Loucy (cell line): Measurements from ENCODE around the gene ADAMTS7.
"Not testable (repeated sequence)": the region's sequence is repeated elsewhere in the genome, so short reads cannot be mapped to it uniquely, and the experiment has no call there.

ENCODE experiments used
- H2AFZ ChIP-seq: fragments of 200-600 bp; sonication (generic); 2 replicates; pipeline ENCODE4 v1.6.0; 2016; ENCODE audit warnings: antibody characterized with exemption, mild to moderate bottlenecking, low read length, moderate library complexity
- H3F3A ChIP-seq: fragments of 200-600 bp; 2 replicates; pipeline ENCODE4 v1.6.0; 2016; ENCODE audit warnings: antibody characterized with exemption, low read depth, mild to moderate bottlenecking
- H3K27me3 ChIP-seq: fragments of 200-600 bp; sonication (generic); 2 replicates; pipeline ENCODE4 v1.6.1; 2014; ENCODE audit warnings: low read length, mild to moderate bottlenecking; ENCODE audit not compliant: insufficient read depth, poor library complexity, severe bottlenecking
- H3K36me3 ChIP-seq: fragments of 200-600 bp; sonication (generic); 2 replicates; pipeline ENCODE4 v1.6.1; 2016; ENCODE audit warnings: low read length; ENCODE audit not compliant: insufficient read depth
- H3K4me1 ChIP-seq: fragments of 200-600 bp; sonication (generic); 2 replicates; pipeline ENCODE4 v1.5.1; 2014; ENCODE audit warnings: low read length, mild to moderate bottlenecking; ENCODE audit not compliant: insufficient read depth, poor library complexity, severe bottlenecking
- H3K4me2 ChIP-seq: fragments of 200-600 bp; sonication (generic); 2 replicates; pipeline ENCODE4 v1.6.0; 2014; ENCODE audit warnings: antibody characterized with exemption, low read length, low read depth, mild to moderate bottlenecking; ENCODE audit not compliant: poor library complexity, severe bottlenecking
- H3K4me3 ChIP-seq: fragments of 200-600 bp; sonication (generic); 2 replicates; pipeline ENCODE4 v1.5.1; 2014; ENCODE audit warnings: low read length, mild to moderate bottlenecking, mixed read lengths; ENCODE audit not compliant: poor library complexity, severe bottlenecking
- H3K79me2 ChIP-seq: fragments of 200-600 bp; sonication (generic); 2 replicates; pipeline ENCODE4 v1.6.1; 2014; ENCODE audit warnings: low read length; ENCODE audit not compliant: insufficient read depth
- H3K9ac ChIP-seq: fragments of 200-600 bp; sonication (generic); 2 replicates; pipeline ENCODE4 v1.6.0; 2014; ENCODE audit warnings: mild to moderate bottlenecking, low read depth, low read length, moderate library complexity; ENCODE audit not compliant: poor library complexity, severe bottlenecking
- H3K9me2 ChIP-seq: fragments of 200-600 bp; sonication (generic); replicated peaks from 2 replicates; pipeline ENCODE4 v1.6.1; 2016; ENCODE audit warnings: low read depth, low read length, mixed read lengths
- H3K9me3 ChIP-seq: fragments of 200-600 bp; sonication (generic); 2 replicates; pipeline ENCODE4 v1.6.1; 2014; ENCODE audit warnings: mild to moderate bottlenecking, antibody characterized with exemption, low read length, low read depth; ENCODE audit not compliant: insufficient read depth
- H4K20me1 ChIP-seq: fragments of 200-600 bp; sonication (generic); 2 replicates; pipeline ENCODE4 v1.6.0; 2014; ENCODE audit warnings: antibody characterized with exemption, low read length, mild to moderate bottlenecking; ENCODE audit not compliant: insufficient read depth, poor library complexity, severe bottlenecking
- CTCF ChIP-seq: fragments of 200-600 bp; sonication (generic); conservative IDR thresholded peaks from 2 replicates; pipeline ENCODE4 v1.5.1; 2014; ENCODE audit warnings: mild to moderate bottlenecking, antibody characterized with exemption, low read length
- EZH2phosphoT487 ChIP-seq: fragments of 200-600 bp; IDR thresholded peaks from 2 replicates; pipeline ENCODE4 v1.6.1; 2018; ENCODE audit warnings: antibody characterized with exemption, mild to moderate bottlenecking, moderate library complexity, borderline replicate concordance

ADAMTS7 gene

GRCh38 chr15:78788016-78788660 lies 23.1 kb downstream of the ADAMTS7 start:
- no peaks in the 10 kb centered on the region for H3K27me3 ChIP-seq
- H3K4me3 ChIP-seq = no peak overlapping the region
- H4K20me1 ChIP-seq = no peaks in the 10 kb centered on the region
- no peak overlapping the region for H2AFZ ChIP-seq
- no peaks in the 10 kb centered on the region for H3K9me2 ChIP-seq
- H3K4me1 ChIP-seq = no peaks in the 10 kb centered on the region
- H3K79me2 ChIP-seq = no peaks in the 10 kb centered on the region
- H3K4me2 ChIP-seq = no peak overlapping the region
- H3K9ac ChIP-seq = no peak overlapping the region
- no peak for TF ChIP-seq CTCF
- TF ChIP-seq EZH2phosphoT487 = no peak
- no peaks in the 10 kb centered on the region for H3F3A ChIP-seq
- H3K9me3 ChIP-seq = no peaks in the 10 kb centered on the region
- no peaks in the 10 kb centered on the region for H3K36me3 ChIP-seq

- not testable (repeated sequence) for H3K4me3 ChIP-seq, H3F3A ChIP-seq, H3K4me2 ChIP-seq
Observed at GRCh38 chr15:78782402-78782801, 28.9 kb downstream of the ADAMTS7 start.

GRCh38 chr15:78781381-78781780 lies 29.9 kb downstream of the ADAMTS7 start:
- H3K4me3 ChIP-seq, H3K79me2 ChIP-seq, H3K9me3 ChIP-seq, H4K20me1 ChIP-seq, H3F3A ChIP-seq, H3K9me2 ChIP-seq, H3K27me3 ChIP-seq, H3K9ac ChIP-seq, H3K4me2 ChIP-seq, H3K4me1 ChIP-seq, H3K36me3 ChIP-seq, H2AFZ ChIP-seq: not testable (repeated sequence)

More at GRCh38 chr15:78782402-78782801, 28.9 kb downstream of the ADAMTS7 start:
- H2AFZ ChIP-seq, H3K9ac ChIP-seq, H3K79me2 ChIP-seq, H3K9me2 ChIP-seq, H3K27me3 ChIP-seq, H3K36me3 ChIP-seq, H3K4me1 ChIP-seq, H4K20me1 ChIP-seq, H3K9me3 ChIP-seq: not testable (repeated sequence)

GRCh38 chr15:78779975-78780374 lies 31.3 kb downstream of the ADAMTS7 start:
- H3K36me3 ChIP-seq, H3F3A ChIP-seq, H3K27me3 ChIP-seq, H3K4me3 ChIP-seq, H3K9me3 ChIP-seq, H2AFZ ChIP-seq, H3K4me2 ChIP-seq, H3K9ac ChIP-seq, H3K4me1 ChIP-seq, H4K20me1 ChIP-seq, H3K79me2 ChIP-seq, H3K9me2 ChIP-seq: not testable (repeated sequence)

- H3K36me3 ChIP-seq = not testable (repeated sequence)
Observed at GRCh38 chr15:78779176-78779785, 32.0 kb downstream of the ADAMTS7 start.

More at GRCh38 chr15:78779176-78779785, 32.0 kb downstream of the ADAMTS7 start:
- not testable (repeated sequence) for H3K9me3 ChIP-seq, H3K4me3 ChIP-seq, H3K9ac ChIP-seq, H2AFZ ChIP-seq, H4K20me1 ChIP-seq, H3K4me1 ChIP-seq, H3K9me2 ChIP-seq, H3K27me3 ChIP-seq, H3K4me2 ChIP-seq, H3F3A ChIP-seq, H3K79me2 ChIP-seq
